Effector memory CD4-positive, alpha-beta T cell (primary cell): Measurements from ENCODE around the gene FUBP1.
A peak's percentile ranks its signal among the peaks of the same experiment; 100 is the strongest.
"Not testable (repeated sequence)": the region's sequence is repeated elsewhere in the genome, so short reads cannot be mapped to it uniquely, and the experiment has no call there.

Experiments
- DNase-seq, 3 donors: peaks; one replicate each; pipeline ENCODE4 v3.0.0-alpha.2; 2020
- H3K27ac ChIP-seq: 2 replicates; pipeline ENCODE4 v1.7.0; 2013; ENCODE audit warnings: mild to moderate bottlenecking, low read length, moderate library complexity; ENCODE audit not compliant: insufficient read depth, poor library complexity, severe bottlenecking
- H3K27me3 ChIP-seq: replicated peaks from 2 replicates; pipeline ENCODE4 v1.7.0; 2013; ENCODE audit warnings: mild to moderate bottlenecking, low read length; ENCODE audit not compliant: insufficient read depth, control insufficient read depth, poor library complexity, severe bottlenecking
- H3K36me3 ChIP-seq: 2 replicates; pipeline ENCODE4 v1.7.0; 2013; ENCODE audit warnings: mild to moderate bottlenecking, low read length, moderate library complexity; ENCODE audit not compliant: control insufficient read depth, insufficient read depth
- H3K4me1 ChIP-seq: 2 replicates; pipeline ENCODE4 v1.7.0; 2013; ENCODE audit warnings: low read length, mild to moderate bottlenecking; ENCODE audit not compliant: control insufficient read depth, insufficient read depth, poor library complexity, severe bottlenecking
- H3K4me3 ChIP-seq: 2 replicates; pipeline ENCODE4 v1.7.0; 2013; ENCODE audit warnings: low read length, low read depth, mild to moderate bottlenecking; ENCODE audit not compliant: insufficient read depth, poor library complexity, severe bottlenecking
- H3K9me3 ChIP-seq: 2 replicates; pipeline ENCODE4 v1.7.0; 2013; ENCODE audit warnings: mild to moderate bottlenecking, low read length, moderate library complexity; ENCODE audit not compliant: control insufficient read depth

FUBP1 gene

GRCh38 chr1:77926561-77927357, 52.1 kb downstream of the FUBP1 start:
- H3K9me3 ChIP-seq: no peaks in the 10 kb centered on the region
- no peaks in the 10 kb centered on the region for H3K36me3 ChIP-seq
- no peaks in the 10 kb centered on the region for H3K27me3 ChIP-seq
- no peak overlapping the region for H3K27ac ChIP-seq
- H3K4me1 ChIP-seq: no peaks in the 10 kb centered on the region
- DNase-seq: no peak
- H3K4me3 ChIP-seq: peak overlapping the region; percentile 27

- no peaks in the 10 kb centered on the region for H3K4me1 ChIP-seq
- H3K4me3 ChIP-seq: no peak overlapping the region
- no peaks in the 10 kb centered on the region for H3K9me3 ChIP-seq
- no peak for DNase-seq
- H3K36me3 ChIP-seq: no peaks in the 10 kb centered on the region
- no peak overlapping the region for H3K27ac ChIP-seq
- H3K27me3 ChIP-seq: no peaks in the 10 kb centered on the region
Observed at GRCh38 chr1:77925956-77926355, 52.9 kb downstream of the FUBP1 start.

DNA sequence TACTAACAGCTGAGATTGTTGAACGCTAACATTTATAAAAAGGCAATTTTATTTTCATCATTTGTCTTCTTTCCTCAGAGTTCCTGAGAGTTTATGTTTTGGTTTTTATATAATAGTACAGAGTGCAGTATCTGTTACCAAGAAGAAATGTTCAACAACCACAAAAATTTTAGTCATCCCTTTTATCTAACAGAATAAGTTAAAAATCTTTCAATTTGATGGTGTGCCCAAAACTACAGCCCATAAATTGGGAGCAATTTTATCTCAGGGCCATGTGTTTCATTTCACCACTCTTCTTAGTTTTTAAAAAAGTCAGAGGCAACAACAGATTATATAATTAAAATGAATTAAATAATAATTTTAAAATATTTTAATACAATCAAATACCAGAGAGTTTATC, 53.4 kb downstream of the FUBP1 start:
- no peak overlapping the region for H3K4me3 ChIP-seq
- no peaks in the 10 kb centered on the region for H3K9me3 ChIP-seq
- no peak for DNase-seq
- no peaks in the 10 kb centered on the region for H3K36me3 ChIP-seq
- no peaks in the 10 kb centered on the region for H3K27me3 ChIP-seq
- no peak overlapping the region for H3K27ac ChIP-seq
- H3K4me1 ChIP-seq: no peaks in the 10 kb centered on the region

DNA sequence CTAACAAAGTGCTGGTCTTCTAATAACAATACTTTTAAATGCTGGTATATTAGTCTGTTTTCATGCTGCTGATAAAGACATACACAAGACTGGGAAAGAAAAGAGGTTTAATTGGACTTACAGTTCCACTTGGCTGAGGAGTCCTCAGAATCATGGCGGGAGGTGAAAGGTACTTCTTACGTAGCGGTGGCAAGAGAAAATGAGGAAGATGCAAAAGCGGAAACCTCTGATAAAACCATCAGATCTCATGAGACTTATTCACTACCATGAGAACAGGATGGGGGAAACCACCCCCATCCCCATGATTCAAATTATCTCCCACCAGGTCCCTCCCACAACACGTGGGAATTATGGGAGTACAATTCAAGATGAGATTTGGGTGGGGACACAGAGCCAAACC, 60.0 kb downstream of the FUBP1 start:
- H3K27me3 ChIP-seq, DNase-seq, H3K4me1 ChIP-seq, H3K27ac ChIP-seq, H3K4me3 ChIP-seq, H3K9me3 ChIP-seq, H3K36me3 ChIP-seq: not testable (repeated sequence)

DNA sequence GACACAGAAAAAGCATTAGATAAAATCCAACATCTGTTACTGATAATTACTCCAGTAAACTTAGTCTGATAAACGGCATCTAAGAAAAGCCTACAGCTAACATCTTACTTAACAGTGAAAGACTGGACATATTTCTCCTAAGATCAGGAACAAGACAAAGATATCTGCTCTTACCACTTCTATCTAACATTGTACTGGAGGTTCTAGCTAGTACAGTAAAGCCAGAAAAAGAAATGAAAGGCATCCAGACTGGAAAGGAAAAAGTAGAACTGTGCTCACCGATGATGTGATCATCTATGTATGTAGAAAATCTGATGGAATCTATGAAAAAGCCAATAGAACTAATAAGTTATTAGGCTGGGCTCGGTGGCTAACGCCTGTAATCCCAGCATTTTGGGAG, 68.8 kb downstream of the FUBP1 start:
- Histone ChIP-seq H3K4me3 (no peak overlapping the region), H3K27me3 (no peaks in the 10 kb centered on the region), H3K9me3 (no peaks in the 10 kb centered on the region), H3K27ac (no peak overlapping the region), H3K36me3 (no peaks in the 10 kb centered on the region), H3K4me1 (no peaks in the 10 kb centered on the region)
- no peak for DNase-seq

GRCh38 chr1:77906624-77907023, 72.2 kb downstream of the FUBP1 start:
- no peak overlapping the region for H3K4me3 ChIP-seq
- H3K9me3 ChIP-seq: no peaks in the 10 kb centered on the region
- H3K27ac ChIP-seq: no peak overlapping the region
- DNase-seq: no peak
- H3K36me3 ChIP-seq: no peaks in the 10 kb centered on the region
- no peaks in the 10 kb centered on the region for H3K4me1 ChIP-seq
- no peaks in the 10 kb centered on the region for H3K27me3 ChIP-seq

GRCh38 chr1:77906019-77906545, 72.8 kb downstream of the FUBP1 start:
- DNase-seq: no peak
- H3K27me3 ChIP-seq: no peaks in the 10 kb centered on the region
- H3K27ac ChIP-seq: no peak overlapping the region
- no peaks in the 10 kb centered on the region for H3K36me3 ChIP-seq
- no peaks in the 10 kb centered on the region for H3K9me3 ChIP-seq
- H3K4me1 ChIP-seq: no peaks in the 10 kb centered on the region
- no peak overlapping the region for H3K4me3 ChIP-seq

GRCh38 chr1:77905603-77906002, 73.3 kb downstream of the FUBP1 start:
- H3K27ac ChIP-seq: no peak overlapping the region
- H3K36me3 ChIP-seq: no peaks in the 10 kb centered on the region
- no peak overlapping the region for H3K4me3 ChIP-seq

DNA sequence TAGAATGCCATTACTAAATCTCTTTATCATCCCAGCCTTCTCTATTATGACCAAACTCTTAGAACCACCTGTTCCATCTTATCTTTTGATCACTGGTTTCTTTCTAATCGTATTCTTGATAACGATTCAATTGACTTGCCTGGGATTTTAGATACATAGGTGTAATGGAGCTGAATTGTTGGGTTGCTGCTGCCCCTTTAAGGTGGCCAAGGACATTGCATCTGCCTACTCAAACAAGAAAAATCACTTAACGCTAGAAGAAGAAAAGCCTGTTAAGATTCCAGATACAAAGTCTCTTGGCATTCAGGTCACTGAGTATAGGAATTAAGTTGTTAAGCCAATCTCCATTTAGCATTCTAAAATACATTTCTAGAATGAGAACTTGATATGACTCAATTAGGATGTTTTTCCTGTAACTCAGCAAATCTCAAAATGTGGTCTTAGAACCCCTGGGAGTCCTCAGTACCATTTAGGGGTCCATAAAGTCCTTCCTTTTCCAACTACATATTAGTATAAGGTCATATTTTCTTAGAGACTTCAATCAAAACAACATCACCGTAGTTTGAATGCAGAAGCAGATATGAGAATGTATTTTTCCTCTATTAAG, 78.1 kb downstream of the FUBP1 start:
- no peaks in the 10 kb centered on the region for H3K4me1 ChIP-seq
- no peaks in the 10 kb centered on the region for H3K27me3 ChIP-seq
- H3K27ac ChIP-seq: no peak overlapping the region
- no peaks in the 10 kb centered on the region for H3K36me3 ChIP-seq
- no peaks in the 10 kb centered on the region for H3K9me3 ChIP-seq
- no peak for DNase-seq
- H3K4me3 ChIP-seq: no peak overlapping the region

More at GRCh38 chr1:77905603-77906002, 73.3 kb downstream of the FUBP1 start:
- Histone ChIP-seq H3K4me1 (no peaks in the 10 kb centered on the region), H3K27me3 (no peaks in the 10 kb centered on the region), H3K9me3 (no peaks in the 10 kb centered on the region)
- DNase-seq: no peak

- no peak overlapping the region for H3K27ac ChIP-seq
- no peaks in the 10 kb centered on the region for H3K4me1 ChIP-seq
- no peaks in the 10 kb centered on the region for H3K9me3 ChIP-seq
- H3K36me3 ChIP-seq: no peaks in the 10 kb centered on the region
- no peak for DNase-seq
- no peaks in the 10 kb centered on the region for H3K27me3 ChIP-seq
- H3K4me3 ChIP-seq: no peak overlapping the region
Observed at GRCh38 chr1:77899647-77900320, 79.1 kb downstream of the FUBP1 start.
